ENCODE data around the gene DYNLL1. TPM values are rescaled to one million over a fixed set of nuclear protein-coding genes. Genes with fewer than 3 reads are reported as not detected.
A peak's percentile ranks its signal among the peaks of the same experiment; 100 is the strongest.
"Not testable (repeated sequence)": the region's sequence is repeated elsewhere in the genome, so short reads cannot be mapped to it uniquely, and the experiment has no call there.

The DYNLL1 gene
- polyA plus RNA-seq, 3 donors: 451 to 563 (median 460) TPM

- DNase-seq: no peak
These were observed 4.9 kb upstream of the DYNLL1 start for GRCh38 chr12:120490833-120491512.

GRCh38 chr12:120495186-120495730 is 655 bp upstream of the DYNLL1 start:
- DNase-seq: no peak

GRCh38 chr12:120496413-120497340 is 764 bp downstream of the DYNLL1 start:
- DNase-seq: peak; percentile 65

GRCh38 chr12:120497524-120498150 is 1.7 kb downstream of the DYNLL1 start:
- no peak for DNase-seq

GRCh38 chr12:120498870-120499515 is 3.1 kb downstream of the DYNLL1 start:
- DNase-seq: no peak

- no peak for DNase-seq
These were observed 4.7 kb downstream of the DYNLL1 start for GRCh38 chr12:120500581-120500980.

- DNase-seq: no peak
These were observed 8.7 kb downstream of the DYNLL1 start for GRCh38 chr12:120504587-120504986.

- DNase-seq: no peak
These were observed 12.6 kb downstream of the DYNLL1 start for GRCh38 chr12:120508537-120508936.

GRCh38 chr12:120514002-120514401 is 18.1 kb downstream of the DYNLL1 start:
- DNase-seq: no peak

- DNase-seq: no peak
These were observed 19.6 kb downstream of the DYNLL1 start for GRCh38 chr12:120515496-120515895.

- DNase-seq: not testable (repeated sequence)
These were observed 23.4 kb downstream of the DYNLL1 start for GRCh38 chr12:120519324-120519723.

- DNase-seq: no peak
These were observed 26.7 kb downstream of the DYNLL1 start for GRCh38 chr12:120522568-120522967.

GRCh38 chr12:120528861-120529525 is 33.1 kb downstream of the DYNLL1 start, which contains the start of gene COQ5:
Gene COQ5, minus strand, starts transcription at chr12:120529158. Its CDS starts 17 bp downstream, at chr12:120529141.
- DNase-seq: peak; percentile 95

- DNase-seq: peak; percentile 62
These were observed 33.9 kb downstream of the DYNLL1 start for GRCh38 chr12:120529641-120530417.

- not testable (repeated sequence) for DNase-seq
These were observed 34.5 kb downstream of the DYNLL1 start for GRCh38 chr12:120530418-120530761.

GRCh38 chr12:120532701-120533238 is 36.9 kb downstream of the DYNLL1 start:
- no peak for DNase-seq

GRCh38 chr12:120534203-120534702 is 38.3 kb downstream of the DYNLL1 start, which contains the start of gene RNF10:
Gene RNF10, plus strand, starts transcription at chr12:120534356. Its CDS starts 456 bp downstream, at chr12:120534812.
- DNase-seq: peak; percentile 94

GRCh38 chr12:120534703-120535655 is 39.1 kb downstream of the DYNLL1 start:
- DNase-seq: peak; percentile 48
